ENCODE data around the gene FOXL2.
A peak's percentile ranks its signal among the peaks of the same experiment; 100 is the strongest.

FOXL2 gene

DNA sequence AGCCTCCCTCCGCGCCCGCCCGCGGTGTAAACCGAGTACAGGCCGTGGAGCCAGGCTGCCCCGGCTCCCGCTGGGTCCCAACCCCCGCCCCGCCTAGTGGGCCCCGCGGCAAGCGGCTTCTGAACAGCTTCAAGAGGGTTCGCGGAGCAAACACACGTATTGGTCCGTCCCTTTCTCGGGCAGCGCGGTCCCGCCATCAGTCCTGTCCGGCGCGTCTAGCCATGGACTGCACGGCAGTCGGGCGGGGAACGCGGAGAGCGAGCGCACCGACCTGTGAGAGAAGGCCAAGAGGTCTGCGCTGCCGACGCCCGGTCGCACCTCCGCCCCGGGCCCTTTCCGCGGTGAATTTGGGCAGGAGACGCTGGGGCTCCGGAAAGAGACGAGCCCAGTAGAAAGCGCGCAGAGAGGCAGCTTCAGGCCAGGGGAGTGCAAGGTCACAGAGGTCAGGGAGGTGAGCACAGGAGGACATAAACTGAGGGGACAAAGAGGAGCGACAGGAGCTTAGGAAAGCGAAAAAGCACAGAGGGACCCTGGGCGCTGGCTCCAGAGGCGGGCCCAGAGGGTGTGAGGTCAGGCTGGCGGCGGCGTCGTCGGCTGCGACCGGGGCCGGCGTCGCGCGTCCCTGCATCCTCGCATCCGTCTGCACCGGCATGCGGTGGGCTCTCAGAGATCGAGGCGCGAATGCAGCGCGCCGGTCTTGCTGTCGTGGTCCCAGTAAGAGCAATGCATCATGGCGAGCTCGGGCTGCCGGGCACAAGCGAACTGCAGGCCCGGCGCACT, 1.8 kb downstream of the FOXL2 start:
- Histone ChIP-seq H3K9me3 (ENCODE audit: control insufficient read depth in 1 of 2, low read length in 2 of 2) (no peaks in the 10 kb centered on the region), H3K27me3 (ENCODE audit: low read depth, low read length) (peaks cover 88% of the 10 kb centered on the region), H3K27ac (ENCODE audit: low read length) (no peak overlapping the region), H3K4me1 (ENCODE audit: control insufficient read depth in 1 of 2, insufficient read depth in 2 of 2, low read length in 2 of 2) (peaks cover 0 to 40% of the 10 kb centered on the region in 2 donors), H3K36me3 (ENCODE audit: control insufficient read depth in 1 of 2, insufficient read depth in 2 of 2, low read length in 2 of 2) (no peaks in the 10 kb centered on the region), H3K4me3 (ENCODE audit: low read depth in 1 of 2, low read length in 2 of 2) (peak overlapping the region in 1 of 2 donors; percentile 50)

DNA sequence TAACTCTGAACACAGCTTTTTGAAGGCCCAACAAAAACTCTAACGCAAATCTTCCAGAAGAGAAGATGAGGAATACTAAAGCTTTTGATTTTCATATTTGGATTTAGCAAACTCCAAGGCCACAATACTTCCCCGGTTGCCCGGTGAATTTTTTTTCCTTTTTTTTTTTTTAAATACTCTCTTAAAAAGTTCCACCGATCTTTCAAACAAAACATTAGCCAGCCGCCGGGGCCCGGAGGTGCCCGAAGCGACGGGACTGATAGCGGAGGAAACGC, 2.3 kb downstream of the FOXL2 start:
- Histone ChIP-seq H3K4me1 (ENCODE audit: control insufficient read depth in 1 of 2, insufficient read depth in 2 of 2, low read length in 2 of 2) (peaks cover 0 to 39% of the 10 kb centered on the region in 2 donors), H3K27ac (ENCODE audit: low read length) (no peak overlapping the region)

DNA sequence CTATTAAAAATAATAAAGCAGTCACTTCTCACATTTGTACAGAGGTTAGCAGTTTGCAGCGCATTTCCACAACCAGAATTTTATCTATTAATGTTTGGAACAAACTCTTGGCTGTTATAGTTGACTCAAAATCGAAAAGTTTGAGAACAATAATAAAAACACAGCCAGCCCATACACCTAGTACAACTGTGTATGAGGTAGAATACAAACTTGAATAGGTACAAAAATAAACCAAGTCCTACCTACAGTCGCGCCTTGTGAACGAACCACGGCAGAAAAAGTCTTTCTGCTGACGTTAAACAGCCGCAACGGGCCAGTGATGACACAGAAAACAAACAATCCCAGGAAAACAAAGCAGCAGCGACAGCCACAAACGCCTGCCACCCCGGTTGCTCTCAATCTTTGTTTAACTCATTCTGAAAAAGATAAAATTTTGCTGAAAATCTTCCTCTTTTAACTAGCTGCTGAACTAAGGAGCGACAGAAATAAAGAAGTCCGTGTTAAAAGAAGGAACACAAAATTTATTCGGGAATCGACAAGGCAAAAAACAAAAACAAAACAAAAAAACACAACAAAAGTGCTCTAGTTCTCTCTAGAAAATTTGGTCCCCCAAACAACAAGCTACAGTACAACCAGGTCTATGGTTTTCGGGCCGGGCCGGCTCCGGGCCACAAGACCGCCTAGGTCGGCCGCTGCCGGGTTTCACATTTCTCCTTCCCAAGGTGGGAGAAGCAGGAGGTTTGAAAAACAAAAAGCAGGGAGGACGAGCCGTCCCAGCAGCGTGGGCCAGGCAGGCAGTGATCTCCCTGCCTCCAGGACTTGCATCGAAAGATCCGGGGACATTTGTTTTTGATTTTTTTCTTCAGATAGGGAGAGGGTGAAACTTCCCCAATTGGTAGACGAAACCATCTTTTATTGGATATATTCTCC, 2.9 kb downstream of the FOXL2 start:
- H3K4me1 ChIP-seq (ENCODE audit: control insufficient read depth in 1 of 2, insufficient read depth in 2 of 2, low read length in 2 of 2), result peaks cover 0 to 42% of the 10 kb centered on the region in 2 donors
- H3K4me3 ChIP-seq (ENCODE audit: low read depth in 1 of 2, low read length in 2 of 2), result no peak overlapping the region
- no peaks in the 10 kb centered on the region for H3K36me3 ChIP-seq (ENCODE audit: control insufficient read depth in 1 of 2, insufficient read depth in 2 of 2, low read length in 2 of 2)
- H3K27ac ChIP-seq (ENCODE audit: low read length), result no peak overlapping the region
- H3K9me3 ChIP-seq (ENCODE audit: control insufficient read depth in 1 of 2, low read length in 2 of 2), result no peaks in the 10 kb centered on the region
- peaks cover 88% of the 10 kb centered on the region for H3K27me3 ChIP-seq (ENCODE audit: low read depth, low read length)

More for the DNA sequence above, 2.3 kb downstream of the FOXL2 start:
- peaks cover 88% of the 10 kb centered on the region for H3K27me3 ChIP-seq (ENCODE audit: low read depth, low read length)
- no peaks in the 10 kb centered on the region for H3K36me3 ChIP-seq (ENCODE audit: control insufficient read depth in 1 of 2, insufficient read depth in 2 of 2, low read length in 2 of 2)
- no peaks in the 10 kb centered on the region for H3K9me3 ChIP-seq (ENCODE audit: control insufficient read depth in 1 of 2, low read length in 2 of 2)
- H3K4me3 ChIP-seq (ENCODE audit: low read depth in 1 of 2, low read length in 2 of 2), result peak overlapping the region in 1 of 2 donors; percentile 50

DNA sequence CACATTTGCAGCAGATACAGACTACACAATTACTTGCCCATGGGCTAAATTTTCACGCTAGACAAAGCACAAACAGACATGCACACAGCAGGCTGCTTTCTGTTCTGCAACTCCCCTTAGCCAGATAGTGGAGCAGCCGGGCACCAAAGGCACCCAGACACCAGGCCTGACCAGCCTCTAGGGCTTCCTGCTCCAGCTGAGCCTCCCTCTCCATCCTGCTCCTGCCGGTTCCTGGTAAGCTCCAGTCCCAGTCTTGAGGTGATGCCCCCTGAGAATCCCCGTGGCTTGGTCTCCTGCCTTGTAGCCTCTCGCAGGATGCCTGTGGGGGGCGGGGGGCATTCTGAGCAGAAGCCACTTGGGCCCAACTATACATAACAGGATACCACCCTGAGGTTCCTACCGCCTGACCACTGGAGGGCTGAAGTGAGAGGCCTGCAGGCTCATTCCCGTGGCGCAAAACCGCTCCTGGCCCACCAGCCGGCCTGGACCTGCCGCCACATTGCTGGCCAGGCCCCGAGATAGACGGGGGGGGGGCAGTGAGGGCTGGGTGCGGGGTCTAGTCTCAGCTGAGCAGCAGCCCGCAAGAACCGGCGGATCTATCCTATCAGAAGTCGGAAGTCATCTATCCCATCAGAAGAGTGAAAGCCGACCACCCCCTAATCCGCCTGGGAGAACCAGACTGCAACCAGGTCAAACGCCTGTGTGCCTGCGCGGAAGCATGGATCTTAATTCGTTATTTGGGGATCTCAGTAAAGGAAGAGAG, 3.9 kb downstream of the FOXL2 start:
- Histone ChIP-seq H3K4me1 (ENCODE audit: control insufficient read depth in 1 of 2, insufficient read depth in 2 of 2, low read length in 2 of 2) (peaks cover 0 to 51% of the 10 kb centered on the region in 2 donors), H3K27ac (ENCODE audit: low read length) (no peak overlapping the region), H3K9me3 (ENCODE audit: control insufficient read depth in 1 of 2, low read length in 2 of 2) (no peaks in the 10 kb centered on the region), H3K4me3 (ENCODE audit: low read depth in 1 of 2, low read length in 2 of 2) (no peak overlapping the region), H3K27me3 (ENCODE audit: low read depth, low read length) (peaks cover 94% of the 10 kb centered on the region), H3K36me3 (ENCODE audit: control insufficient read depth in 1 of 2, insufficient read depth in 2 of 2, low read length in 2 of 2) (no peaks in the 10 kb centered on the region)

DNA sequence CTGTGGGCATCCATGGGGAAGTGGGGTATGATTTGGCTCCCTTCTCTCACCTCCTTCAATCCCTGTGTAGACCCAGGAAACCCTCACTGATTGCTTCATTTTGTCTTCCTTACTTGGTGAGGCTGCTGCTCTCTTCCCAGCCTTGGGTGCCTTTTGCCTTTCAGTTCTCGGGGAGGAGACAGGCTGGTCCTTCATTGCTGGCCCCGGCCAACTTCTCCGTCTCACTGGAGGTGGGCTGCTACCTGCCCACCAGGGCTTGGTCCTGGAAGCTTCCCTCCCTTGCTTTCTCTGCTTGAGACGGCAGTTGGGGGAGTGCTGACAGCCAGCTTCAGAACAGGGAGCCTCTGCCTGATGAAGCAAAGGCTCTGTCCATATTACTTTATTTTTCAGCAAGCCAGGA, 4.7 kb downstream of the FOXL2 start:
- no peak overlapping the region for H3K27ac ChIP-seq (ENCODE audit: low read length)
- H3K36me3 ChIP-seq (ENCODE audit: control insufficient read depth in 1 of 2, insufficient read depth in 2 of 2, low read length in 2 of 2), result no peaks in the 10 kb centered on the region
- no peaks in the 10 kb centered on the region for H3K9me3 ChIP-seq (ENCODE audit: control insufficient read depth in 1 of 2, low read length in 2 of 2)
- peaks cover 0 to 56% of the 10 kb centered on the region in 2 donors for H3K4me1 ChIP-seq (ENCODE audit: control insufficient read depth in 1 of 2, insufficient read depth in 2 of 2, low read length in 2 of 2)
- H3K4me3 ChIP-seq (ENCODE audit: low read depth in 1 of 2, low read length in 2 of 2), result no peak overlapping the region
- H3K27me3 ChIP-seq (ENCODE audit: low read depth, low read length), result peaks cover 94% of the 10 kb centered on the region

DNA sequence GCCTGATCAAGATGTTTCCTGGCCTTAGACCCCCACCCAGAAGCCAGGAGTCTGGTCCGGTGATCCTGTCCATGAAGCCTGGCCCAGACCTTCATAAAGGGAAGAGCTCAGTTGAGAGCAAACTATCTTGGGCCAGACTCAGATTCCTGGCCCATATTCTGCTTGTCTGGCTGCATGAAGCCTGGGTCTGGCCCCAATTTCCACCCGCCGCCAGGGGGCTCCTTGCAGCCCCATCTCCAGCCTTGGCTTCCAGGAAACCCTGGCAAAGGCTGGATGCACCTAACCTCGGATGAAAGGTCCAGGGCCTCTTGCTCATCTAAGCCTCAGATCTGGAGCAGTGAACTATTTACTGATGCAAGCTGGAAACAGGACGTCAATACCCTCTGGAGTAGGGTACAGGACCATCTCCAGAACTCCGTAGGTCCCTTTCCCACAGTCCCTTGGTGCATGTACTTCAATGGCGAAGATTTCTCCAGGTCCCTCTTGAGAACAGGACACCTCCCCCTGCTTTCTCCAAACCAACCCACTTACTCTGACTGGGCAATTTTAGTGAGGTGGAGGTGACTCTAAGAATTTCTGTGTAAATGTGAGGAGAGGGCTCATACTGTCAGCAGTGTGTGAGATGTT, 5.6 kb downstream of the FOXL2 start:
- Histone ChIP-seq H3K27ac (ENCODE audit: low read length) (no peak overlapping the region), H3K9me3 (ENCODE audit: control insufficient read depth in 1 of 2, low read length in 2 of 2) (no peaks in the 10 kb centered on the region), H3K4me1 (ENCODE audit: control insufficient read depth in 1 of 2, insufficient read depth in 2 of 2, low read length in 2 of 2) (peaks cover 3 to 56% of the 10 kb centered on the region in 2 donors), H3K36me3 (ENCODE audit: control insufficient read depth in 1 of 2, insufficient read depth in 2 of 2, low read length in 2 of 2) (no peaks in the 10 kb centered on the region), H3K4me3 (ENCODE audit: low read depth in 1 of 2, low read length in 2 of 2) (no peak overlapping the region), H3K27me3 (ENCODE audit: low read depth, low read length) (peaks cover 94% of the 10 kb centered on the region)

DNA sequence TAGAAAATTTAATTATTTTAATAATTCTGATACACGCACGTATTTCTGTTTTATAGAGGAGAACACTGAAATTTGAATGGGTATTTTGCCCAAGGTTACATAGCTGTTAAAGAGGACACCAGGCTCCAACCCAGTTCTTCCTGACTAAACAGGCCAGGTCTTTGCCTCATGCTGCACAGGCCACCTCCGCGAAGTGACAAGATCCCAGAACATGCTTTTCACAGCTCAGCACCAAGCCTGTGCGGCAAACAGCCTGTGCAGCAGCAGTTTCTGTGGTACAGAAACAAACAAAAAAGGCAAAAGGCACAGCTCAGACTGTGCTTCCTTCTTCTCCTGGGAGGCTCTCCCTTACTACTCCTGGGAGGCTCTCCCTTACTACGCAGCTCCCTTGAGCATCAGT, 6.5 kb downstream of the FOXL2 start:
- no peak overlapping the region for H3K4me3 ChIP-seq (ENCODE audit: low read depth in 1 of 2, low read length in 2 of 2)
- peaks cover 3 to 56% of the 10 kb centered on the region in 2 donors for H3K4me1 ChIP-seq (ENCODE audit: control insufficient read depth in 1 of 2, insufficient read depth in 2 of 2, low read length in 2 of 2)
- no peak overlapping the region for H3K27ac ChIP-seq (ENCODE audit: low read length)
- peaks cover 96% of the 10 kb centered on the region for H3K27me3 ChIP-seq (ENCODE audit: low read depth, low read length)
- H3K9me3 ChIP-seq (ENCODE audit: control insufficient read depth in 1 of 2, low read length in 2 of 2), result no peaks in the 10 kb centered on the region
- no peaks in the 10 kb centered on the region for H3K36me3 ChIP-seq (ENCODE audit: control insufficient read depth in 1 of 2, insufficient read depth in 2 of 2, low read length in 2 of 2)

DNA sequence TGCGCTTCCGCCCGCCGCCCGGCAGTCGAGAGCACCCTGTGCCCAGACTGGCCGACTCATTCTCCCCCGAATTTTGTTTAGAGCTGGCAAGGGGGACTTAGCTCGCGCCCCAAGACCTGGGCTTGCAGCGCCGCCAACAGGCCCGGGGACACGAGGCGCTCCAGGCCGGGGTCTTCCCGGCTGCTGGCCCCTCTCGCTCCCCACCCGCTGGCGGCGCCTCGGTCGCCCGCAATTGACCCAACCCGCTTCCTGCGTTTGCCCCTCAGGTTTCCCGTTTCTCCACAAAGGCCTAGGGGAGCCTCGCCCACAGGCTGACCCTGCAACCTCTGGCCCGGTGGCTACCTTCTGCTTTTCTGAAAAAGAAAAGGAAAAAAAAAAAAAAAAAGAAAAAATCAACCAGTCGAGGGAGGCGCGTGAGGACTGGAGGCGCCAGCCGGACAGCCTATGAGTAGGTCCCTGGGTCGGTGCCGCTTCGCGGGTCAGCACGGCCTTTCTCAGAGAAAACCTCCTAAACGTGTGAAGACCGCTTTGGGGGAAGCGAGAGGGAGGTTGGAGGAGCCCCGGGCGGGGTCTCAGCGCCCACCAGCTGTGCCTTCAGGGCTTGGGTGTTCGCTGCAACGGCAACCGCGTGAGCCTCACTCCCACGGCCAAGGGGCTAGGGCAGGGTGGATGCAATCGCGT, 7.2 kb downstream of the FOXL2 start:
- peaks cover 92% of the 10 kb centered on the region for H3K27me3 ChIP-seq (ENCODE audit: low read depth, low read length)
- H3K4me1 ChIP-seq (ENCODE audit: control insufficient read depth in 1 of 2, insufficient read depth in 2 of 2, low read length in 2 of 2), result peaks cover 3 to 48% of the 10 kb centered on the region in 2 donors
- H3K9me3 ChIP-seq (ENCODE audit: control insufficient read depth in 1 of 2, low read length in 2 of 2), result no peaks in the 10 kb centered on the region
- no peak overlapping the region for H3K27ac ChIP-seq (ENCODE audit: low read length)
- H3K36me3 ChIP-seq (ENCODE audit: control insufficient read depth in 1 of 2, insufficient read depth in 2 of 2, low read length in 2 of 2), result no peaks in the 10 kb centered on the region
- H3K4me3 ChIP-seq (ENCODE audit: low read depth in 1 of 2, low read length in 2 of 2), result no peak overlapping the region

DNA sequence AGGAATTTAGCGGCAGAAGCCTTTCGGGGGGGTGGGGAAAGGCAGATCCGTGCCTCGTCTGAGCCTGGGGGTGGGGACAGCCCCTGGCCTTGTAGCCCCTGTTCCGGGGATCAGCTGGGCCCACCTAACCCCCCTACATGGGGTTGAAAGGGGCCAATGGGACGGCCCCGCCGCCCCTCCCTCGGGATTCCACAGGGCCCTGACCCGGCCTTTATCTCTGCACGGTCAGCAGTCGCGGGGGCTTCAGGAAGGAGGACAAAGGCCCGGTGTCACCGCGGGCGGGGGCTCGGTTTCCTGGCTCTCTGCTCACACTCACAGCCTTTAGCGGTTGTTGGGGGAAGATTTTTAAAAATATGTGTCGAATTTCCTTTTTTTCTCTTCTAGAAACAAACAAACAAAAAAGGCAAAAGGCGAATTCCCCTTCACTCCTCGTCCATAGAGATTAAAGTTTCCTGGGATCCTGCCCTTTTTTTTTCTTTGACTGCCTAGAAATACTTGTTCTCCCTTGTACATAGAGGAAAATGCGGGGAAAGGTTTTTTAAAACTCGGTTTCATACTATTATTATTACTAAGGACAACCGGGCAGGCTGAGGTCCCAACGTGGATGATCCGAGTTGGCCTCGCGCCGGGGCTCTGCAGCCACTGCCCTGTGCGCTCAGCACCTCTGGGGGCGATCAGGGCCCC, 7.9 kb downstream of the FOXL2 start:
- peaks cover 3 to 43% of the 10 kb centered on the region in 2 donors for H3K4me1 ChIP-seq (ENCODE audit: control insufficient read depth in 1 of 2, insufficient read depth in 2 of 2, low read length in 2 of 2)
- no peak overlapping the region for H3K4me3 ChIP-seq (ENCODE audit: low read depth in 1 of 2, low read length in 2 of 2)
- H3K9me3 ChIP-seq (ENCODE audit: control insufficient read depth in 1 of 2, low read length in 2 of 2), result no peaks in the 10 kb centered on the region
- peaks cover 86% of the 10 kb centered on the region for H3K27me3 ChIP-seq (ENCODE audit: low read depth, low read length)
- no peak overlapping the region for H3K27ac ChIP-seq (ENCODE audit: low read length)
- no peaks in the 10 kb centered on the region for H3K36me3 ChIP-seq (ENCODE audit: control insufficient read depth in 1 of 2, insufficient read depth in 2 of 2, low read length in 2 of 2)

All from muscle layer of duodenum (tissue), 2 donors.